Activated naive CD8-positive, alpha-beta T cell (primary cell): ENCODE results near the gene ORC3.

Source experiments
- H3K27ac Mint-ChIP-seq: one replicate; pipeline ENCODE4 v1.8.0; 2021; ENCODE audit warnings: mixed read lengths
- H3K27me3 Mint-ChIP-seq: one replicate; pipeline ENCODE4 v1.8.0; 2021; ENCODE audit warnings: mixed read lengths
- H3K36me3 Mint-ChIP-seq: one replicate; pipeline ENCODE4 v1.8.0; 2021; ENCODE audit warnings: mixed read lengths
- H3K4me1 Mint-ChIP-seq: one replicate; pipeline ENCODE4 v1.8.0; 2021; ENCODE audit warnings: low read depth, mixed read lengths
- H3K4me3 Mint-ChIP-seq: one replicate; pipeline ENCODE4 v1.8.0; 2021; ENCODE audit warnings: mild to moderate bottlenecking, mixed read lengths
- H3K9me3 Mint-ChIP-seq: one replicate; pipeline ENCODE4 v1.8.0; 2021; ENCODE audit warnings: low read depth, mixed read lengths

Gene ORC3

DNA sequence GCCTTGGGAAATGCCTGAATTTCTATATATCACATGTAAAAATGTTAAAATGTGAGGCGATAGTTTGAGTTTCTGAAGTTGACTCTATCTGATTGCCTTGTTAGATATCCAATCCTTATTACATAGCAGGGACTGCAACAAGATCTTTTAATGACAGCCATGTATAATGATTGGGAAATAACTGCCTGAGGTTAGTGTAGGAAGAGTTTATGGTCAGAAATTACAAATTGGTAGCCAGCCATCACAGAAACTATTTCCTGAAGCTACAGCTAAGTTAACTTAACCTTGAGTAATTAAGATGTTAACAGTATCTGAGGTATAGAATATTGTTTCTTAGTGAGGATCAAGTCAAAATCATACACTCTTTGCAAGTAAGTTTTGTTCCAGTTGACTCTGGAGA lies 71.1 kb downstream of the ORC3 start:
- Mint-ChIP-seq H3K36me3 (peaks cover 7% of the 10 kb centered on the region), H3K9me3 (no peaks in the 10 kb centered on the region), H3K4me3 (no peak overlapping the region), H3K27me3 (no peaks in the 10 kb centered on the region), H3K4me1 (peaks cover 10% of the 10 kb centered on the region), H3K27ac (no peak overlapping the region)

DNA sequence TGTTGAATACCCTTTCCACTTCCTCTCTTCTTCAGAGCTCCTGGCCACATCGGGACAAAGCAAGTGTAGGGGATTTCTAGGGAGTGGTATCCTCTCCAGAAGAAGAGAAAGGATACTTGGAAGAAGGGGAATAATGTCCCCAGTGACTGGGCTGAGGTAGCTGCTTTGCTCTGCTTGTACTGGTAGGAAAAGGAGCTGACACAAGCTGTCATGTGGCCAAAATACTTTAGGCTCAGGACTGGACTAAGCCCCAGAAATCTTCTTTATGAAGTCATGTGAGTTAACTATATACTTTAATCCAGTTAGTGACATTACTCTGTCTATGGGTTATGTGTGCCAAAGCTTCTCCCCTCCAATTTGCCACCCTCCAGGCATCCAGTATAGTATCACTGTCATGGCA lies 71.6 kb downstream of the ORC3 start:
- H3K36me3 Mint-ChIP-seq, result peaks cover 7% of the 10 kb centered on the region
- H3K4me1 Mint-ChIP-seq, result peaks cover 9% of the 10 kb centered on the region
- no peaks in the 10 kb centered on the region for H3K27me3 Mint-ChIP-seq
- H3K9me3 Mint-ChIP-seq, result no peaks in the 10 kb centered on the region
- no peak overlapping the region for H3K27ac Mint-ChIP-seq
- no peak overlapping the region for H3K4me3 Mint-ChIP-seq

DNA sequence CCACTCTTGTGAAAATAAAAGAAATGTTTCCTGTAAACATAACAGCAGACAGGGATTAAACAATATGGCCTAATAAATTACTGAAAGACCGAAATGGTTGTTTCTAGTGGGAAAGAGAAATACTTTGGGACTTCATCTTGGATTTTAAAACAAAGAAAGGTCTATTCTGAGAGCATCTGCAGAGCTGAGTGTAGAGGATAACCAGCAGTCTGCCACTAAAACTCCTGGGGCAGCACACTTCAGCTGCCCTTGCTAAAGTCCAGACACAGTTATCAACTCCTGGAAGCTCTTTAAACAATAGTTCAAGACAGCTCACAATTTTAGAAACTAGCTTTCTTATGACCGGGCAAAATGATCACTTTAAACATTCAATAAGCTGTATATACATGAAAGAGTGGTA lies 73.5 kb downstream of the ORC3 start:
- no peaks in the 10 kb centered on the region for H3K9me3 Mint-ChIP-seq
- no peaks in the 10 kb centered on the region for H3K4me1 Mint-ChIP-seq
- H3K36me3 Mint-ChIP-seq, result peaks cover 4% of the 10 kb centered on the region
- H3K27ac Mint-ChIP-seq, result no peak overlapping the region
- no peaks in the 10 kb centered on the region for H3K27me3 Mint-ChIP-seq
- H3K4me3 Mint-ChIP-seq, result no peak overlapping the region

DNA sequence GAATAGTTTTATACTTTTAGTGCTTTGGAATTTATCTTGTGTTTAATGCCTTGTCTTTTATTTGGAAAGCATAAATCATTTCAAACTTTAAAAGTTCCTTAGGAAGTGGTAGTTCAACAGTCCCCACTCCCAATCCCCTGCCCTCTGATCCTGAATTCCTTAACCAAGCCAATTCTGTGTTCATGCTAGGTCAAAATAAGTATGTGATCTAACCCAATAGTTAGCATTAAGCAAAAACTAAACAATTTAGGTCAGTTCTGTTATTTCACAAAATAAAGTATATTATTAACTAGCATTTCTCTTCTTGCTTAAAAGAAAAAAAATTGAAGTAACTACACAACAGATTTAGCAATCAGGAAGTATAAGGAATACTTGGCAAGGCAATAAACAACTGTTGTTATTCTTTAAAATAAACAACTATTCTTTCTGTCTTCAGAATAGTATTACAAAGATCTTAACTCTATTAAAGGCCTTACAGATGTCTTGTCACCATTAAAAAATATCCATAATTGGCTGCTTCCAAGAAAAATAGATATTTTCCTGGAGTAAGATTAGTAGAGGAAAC lies 75.1 kb downstream of the ORC3 start:
- Mint-ChIP-seq H3K4me3 (no peak overlapping the region), H3K27ac (no peak overlapping the region), H3K27me3 (no peaks in the 10 kb centered on the region), H3K4me1 (no peaks in the 10 kb centered on the region), H3K36me3 (peaks cover 2% of the 10 kb centered on the region), H3K9me3 (no peaks in the 10 kb centered on the region)

DNA sequence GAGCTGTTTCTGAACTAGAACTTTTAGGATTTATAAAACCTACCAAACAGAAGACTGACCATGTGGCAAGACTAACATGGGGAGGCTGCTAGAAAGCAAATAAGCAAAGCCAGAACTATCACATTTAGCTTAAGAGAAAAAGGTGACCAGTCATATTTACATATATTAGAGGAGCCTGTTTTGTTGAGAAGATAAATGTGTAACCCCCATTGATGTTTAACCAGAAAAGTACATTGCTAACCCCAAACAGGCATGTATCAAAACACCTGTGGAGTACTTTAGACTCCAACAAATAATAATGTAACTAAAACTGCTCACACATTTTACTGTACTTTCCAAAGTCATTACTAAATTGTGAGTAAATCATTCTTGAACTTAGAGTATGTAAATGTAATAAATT lies 77.1 kb downstream of the ORC3 start:
- H3K27me3 Mint-ChIP-seq, result no peaks in the 10 kb centered on the region
- H3K9me3 Mint-ChIP-seq, result no peaks in the 10 kb centered on the region
- H3K4me1 Mint-ChIP-seq, result peaks cover 10% of the 10 kb centered on the region
- H3K27ac Mint-ChIP-seq, result peak overlapping the region; percentile 30
- peaks cover 6% of the 10 kb centered on the region for H3K36me3 Mint-ChIP-seq
- H3K4me3 Mint-ChIP-seq, result no peak overlapping the region

DNA sequence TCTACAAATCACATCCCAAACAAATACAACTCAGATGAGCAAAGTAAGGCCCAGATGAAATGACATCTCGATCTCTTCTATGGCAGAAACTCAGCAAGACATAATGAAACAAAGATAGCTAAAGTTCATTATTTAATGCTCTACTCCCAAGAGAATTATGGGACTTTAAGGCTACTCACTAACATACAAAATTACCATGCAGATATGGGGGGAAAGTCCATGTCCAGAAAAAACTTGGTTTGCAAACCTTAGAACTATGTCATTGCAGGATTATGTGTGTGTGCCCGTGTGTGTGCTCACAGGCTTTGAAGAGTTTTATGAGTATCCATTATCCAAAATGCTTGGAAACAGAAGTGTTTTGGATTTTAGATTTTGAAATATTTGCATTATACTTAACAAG lies 78.1 kb downstream of the ORC3 start:
- Mint-ChIP-seq H3K27me3 (no peaks in the 10 kb centered on the region), H3K36me3 (peaks cover 6% of the 10 kb centered on the region), H3K9me3 (no peaks in the 10 kb centered on the region), H3K4me1 (peaks cover 10% of the 10 kb centered on the region), H3K4me3 (no peak overlapping the region), H3K27ac (no peak overlapping the region)

DNA sequence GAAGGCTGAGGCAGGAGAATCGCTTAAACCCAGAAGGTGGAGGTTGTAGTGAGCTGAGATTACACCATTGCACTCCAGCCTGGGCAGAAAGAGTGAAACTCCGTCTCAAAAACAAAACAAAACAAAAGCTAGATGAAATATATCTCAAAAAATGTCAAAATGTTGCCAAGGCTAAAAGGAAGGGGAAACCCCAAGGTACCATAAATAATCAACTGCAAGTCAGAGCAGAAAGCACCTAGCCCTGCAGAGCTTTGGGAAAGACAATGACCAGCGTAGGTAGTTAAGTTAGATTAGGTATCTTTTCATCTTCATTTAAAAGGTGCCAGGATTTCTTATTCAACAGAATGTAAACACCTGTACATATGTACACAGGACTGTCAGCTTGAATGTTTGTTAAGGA lies 79.1 kb downstream of the ORC3 start:
- H3K27ac Mint-ChIP-seq, result no peak overlapping the region
- peaks cover 10% of the 10 kb centered on the region for H3K4me1 Mint-ChIP-seq

DNA sequence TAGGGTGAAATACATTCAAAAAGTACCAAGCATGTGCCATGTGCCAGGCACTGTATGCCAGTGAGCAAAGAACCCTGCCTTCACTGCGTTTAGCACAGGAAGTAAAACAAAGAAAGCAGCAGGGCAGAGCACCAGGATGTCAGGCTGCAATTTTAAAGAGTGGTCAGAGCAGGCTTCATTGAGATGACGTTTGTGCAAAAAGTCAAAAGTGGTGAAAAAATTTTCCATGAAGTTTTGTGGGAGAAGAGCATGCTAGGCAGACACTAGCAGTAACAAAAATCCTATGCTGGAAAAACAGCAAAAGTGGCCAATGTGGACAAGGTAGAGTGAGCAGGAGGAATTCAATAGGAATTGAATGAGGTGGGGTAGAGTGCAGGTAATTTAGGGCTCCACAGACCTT lies 80.8 kb downstream of the ORC3 start:
- Mint-ChIP-seq H3K9me3 (no peaks in the 10 kb centered on the region), H3K4me1 (peaks cover 10% of the 10 kb centered on the region), H3K27me3 (no peaks in the 10 kb centered on the region), H3K4me3 (no peak overlapping the region), H3K36me3 (peaks cover 8% of the 10 kb centered on the region), H3K27ac (peak overlapping the region; percentile 43)

More for the DNA sequence above, 79.1 kb downstream of the ORC3 start:
- Mint-ChIP-seq H3K27me3 (no peaks in the 10 kb centered on the region), H3K9me3 (no peaks in the 10 kb centered on the region), H3K36me3 (peaks cover 6% of the 10 kb centered on the region), H3K4me3 (no peak overlapping the region)

DNA sequence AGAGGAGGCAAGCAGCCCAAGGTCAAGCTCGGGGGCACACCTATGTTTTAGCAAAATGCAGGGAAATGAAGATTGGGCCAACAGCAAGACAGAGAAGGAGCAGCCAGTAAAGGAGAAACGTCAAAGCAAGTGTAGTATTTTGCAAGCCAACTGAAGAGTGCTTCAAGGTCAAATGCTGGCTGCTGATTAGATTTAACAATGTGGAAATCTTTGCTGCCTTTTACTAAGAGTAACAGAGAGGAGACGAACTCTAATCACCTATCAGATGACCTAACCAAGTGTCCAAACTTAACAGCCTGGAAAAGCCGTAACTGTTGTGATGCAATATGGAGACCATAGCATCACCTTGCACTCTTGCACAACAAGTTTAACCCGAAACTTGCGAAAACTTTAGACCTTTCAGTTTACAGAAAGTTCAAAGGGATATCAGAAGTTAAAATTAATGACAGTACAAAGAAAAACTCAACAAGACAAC lies 81.7 kb downstream of the ORC3 start:
- H3K36me3 Mint-ChIP-seq, result peaks cover 10% of the 10 kb centered on the region
- H3K4me3 Mint-ChIP-seq, result no peak overlapping the region
- H3K4me1 Mint-ChIP-seq, result peaks cover 10% of the 10 kb centered on the region
- no peaks in the 10 kb centered on the region for H3K27me3 Mint-ChIP-seq
- H3K9me3 Mint-ChIP-seq, result no peaks in the 10 kb centered on the region
- H3K27ac Mint-ChIP-seq, result peak overlapping the region; percentile 16

DNA sequence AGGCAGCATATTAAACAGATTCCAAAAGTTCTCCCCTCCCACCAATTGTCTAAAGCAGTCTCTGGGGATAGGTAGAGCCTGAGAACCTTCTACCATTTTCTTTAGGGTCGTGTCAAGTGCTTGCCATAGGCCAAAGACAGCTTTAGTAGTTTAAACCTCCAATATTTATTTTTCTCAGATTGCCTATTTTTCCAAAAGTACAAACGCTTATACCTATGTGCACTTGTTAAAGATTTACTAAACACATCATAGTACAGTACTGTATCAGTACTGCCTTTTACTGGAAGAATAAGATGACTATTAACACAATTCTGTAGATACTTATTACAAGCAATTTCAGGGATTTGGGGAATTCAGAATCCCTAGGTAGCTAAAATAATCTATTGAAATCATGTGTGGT lies 82.7 kb downstream of the ORC3 start:
- H3K27me3 Mint-ChIP-seq, result no peaks in the 10 kb centered on the region
- H3K9me3 Mint-ChIP-seq, result no peaks in the 10 kb centered on the region
- no peak overlapping the region for H3K4me3 Mint-ChIP-seq
- H3K27ac Mint-ChIP-seq, result peak overlapping the region; percentile 23
- H3K4me1 Mint-ChIP-seq, result peaks cover 13% of the 10 kb centered on the region
- peaks cover 13% of the 10 kb centered on the region for H3K36me3 Mint-ChIP-seq

DNA sequence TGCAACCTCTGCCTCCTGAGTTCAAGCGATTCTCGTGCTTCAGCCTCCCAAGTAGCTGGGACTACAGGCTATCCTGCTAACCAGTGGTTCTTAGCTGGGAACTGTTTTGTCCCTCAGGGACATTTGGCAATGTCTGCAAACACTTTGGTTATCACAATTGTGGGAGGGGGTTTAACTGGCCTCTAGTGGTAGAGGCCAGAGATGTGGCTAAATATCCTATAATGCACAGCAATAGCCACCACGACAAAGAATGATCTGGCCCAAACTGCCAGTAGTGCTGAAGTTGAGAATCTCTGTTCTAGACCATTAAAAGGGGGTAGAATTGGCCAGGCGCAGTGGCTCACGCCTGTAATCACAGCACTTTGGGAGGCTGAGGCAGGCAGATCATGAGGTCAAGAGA lies 83.3 kb downstream of the ORC3 start:
- Mint-ChIP-seq H3K4me3 (no peak overlapping the region), H3K36me3 (peaks cover 14% of the 10 kb centered on the region), H3K27me3 (no peaks in the 10 kb centered on the region), H3K4me1 (peaks cover 17% of the 10 kb centered on the region), H3K9me3 (no peaks in the 10 kb centered on the region), H3K27ac (peak overlapping the region; percentile 22)

DNA sequence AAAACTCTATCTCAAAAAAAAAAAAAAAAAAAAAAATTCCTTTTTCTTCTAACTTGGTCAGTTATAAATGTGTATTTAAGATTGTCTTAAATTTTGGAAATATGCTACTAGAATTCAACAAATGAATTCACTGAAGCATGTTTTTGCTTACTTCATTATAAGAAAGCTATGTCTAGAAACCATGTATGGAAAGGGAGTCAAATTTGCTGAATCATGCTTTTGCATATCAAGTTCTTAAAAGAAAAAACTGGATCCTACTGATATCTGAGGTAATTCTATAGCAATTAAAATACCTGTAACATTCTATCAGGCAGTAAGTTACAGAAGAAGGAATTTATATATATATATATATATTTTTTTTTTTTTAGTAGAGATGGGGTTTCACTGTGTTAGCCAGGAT lies 84.4 kb downstream of the ORC3 start:
- H3K27me3 Mint-ChIP-seq, result no peaks in the 10 kb centered on the region
- no peaks in the 10 kb centered on the region for H3K9me3 Mint-ChIP-seq
- H3K36me3 Mint-ChIP-seq, result peaks cover 14% of the 10 kb centered on the region
- no peak overlapping the region for H3K4me3 Mint-ChIP-seq
- H3K4me1 Mint-ChIP-seq, result peaks cover 17% of the 10 kb centered on the region
- no peak overlapping the region for H3K27ac Mint-ChIP-seq

DNA sequence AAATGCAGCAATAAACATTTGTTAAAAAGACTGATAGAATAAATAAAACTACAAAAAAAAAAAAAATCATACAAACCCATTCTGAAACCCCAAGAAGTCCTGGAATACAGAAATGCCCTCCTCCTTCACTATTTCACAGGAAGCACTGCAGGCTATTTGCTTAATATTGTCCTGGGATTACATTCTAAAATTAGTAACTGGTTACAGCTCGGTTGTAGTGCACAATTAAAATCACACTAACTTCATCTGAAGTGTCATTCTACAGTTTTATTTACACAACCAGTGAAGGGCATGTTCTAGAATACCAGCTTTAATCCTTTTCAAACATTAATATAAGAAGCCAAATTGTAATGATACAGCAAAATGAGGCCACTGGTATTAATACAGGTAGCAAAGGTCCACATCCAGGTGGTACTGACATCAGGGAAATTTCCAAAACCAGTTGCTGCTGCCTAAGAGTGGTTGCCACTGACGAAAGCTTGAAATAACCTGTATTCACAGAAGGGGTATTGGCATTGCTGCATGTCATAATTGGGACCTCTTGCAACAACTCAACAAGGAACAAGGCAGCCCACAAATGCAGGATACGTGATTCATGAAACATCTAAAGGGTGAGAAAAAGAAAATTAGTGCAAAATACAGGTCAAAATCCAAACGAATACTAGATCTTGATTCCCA lies 85.2 kb downstream of the ORC3 start:
- H3K27ac Mint-ChIP-seq, result no peak overlapping the region
- no peaks in the 10 kb centered on the region for H3K27me3 Mint-ChIP-seq
- H3K36me3 Mint-ChIP-seq, result peaks cover 14% of the 10 kb centered on the region
- H3K4me3 Mint-ChIP-seq, result no peak overlapping the region
- H3K9me3 Mint-ChIP-seq, result no peaks in the 10 kb centered on the region
- H3K4me1 Mint-ChIP-seq, result peaks cover 17% of the 10 kb centered on the region

DNA sequence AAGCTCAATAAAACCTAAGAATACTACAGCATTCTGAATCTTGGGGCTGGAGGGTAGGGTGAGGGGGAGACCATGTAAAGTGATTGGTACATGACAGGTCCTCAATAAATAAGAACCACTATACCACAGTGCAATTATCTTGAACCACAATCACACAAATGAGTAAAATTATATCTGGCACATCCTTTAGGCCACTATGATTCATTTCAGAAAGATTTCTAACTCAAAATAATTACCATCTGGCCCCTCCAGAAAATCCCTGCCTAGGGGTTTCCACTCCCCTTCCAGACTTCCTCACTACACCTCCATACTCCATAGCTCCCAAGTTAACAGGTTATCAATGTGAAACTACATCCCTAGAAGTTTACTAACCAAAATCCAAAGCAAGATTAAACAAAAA lies 92.4 kb downstream of the ORC3 start:
- no peaks in the 10 kb centered on the region for H3K9me3 Mint-ChIP-seq
- H3K36me3 Mint-ChIP-seq, result peaks cover 11% of the 10 kb centered on the region
- peaks cover 62% of the 10 kb centered on the region for H3K4me1 Mint-ChIP-seq
- no peaks in the 10 kb centered on the region for H3K27me3 Mint-ChIP-seq
- H3K27ac Mint-ChIP-seq, result peak overlapping the region; percentile 78
- H3K4me3 Mint-ChIP-seq, result no peak overlapping the region

DNA sequence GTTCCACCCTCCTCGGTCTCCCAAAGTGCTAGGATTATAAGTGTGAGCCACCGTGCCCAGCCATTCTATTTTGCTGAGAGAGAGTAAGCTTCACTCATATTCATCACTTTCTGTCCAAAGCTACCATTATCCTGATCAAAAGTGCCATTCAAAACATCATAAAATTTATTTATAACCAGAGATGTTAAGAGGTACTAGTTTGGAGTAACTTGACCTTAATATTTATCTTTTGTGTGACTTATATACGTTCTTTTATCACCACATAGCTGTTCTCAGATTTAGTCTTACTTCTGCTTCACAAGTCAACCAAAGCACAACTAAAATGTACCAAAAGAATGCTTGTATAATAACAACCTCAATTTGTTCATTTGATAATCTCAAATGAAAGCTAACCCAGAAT lies 94.0 kb downstream of the ORC3 start:
- Mint-ChIP-seq H3K27ac (no peak overlapping the region), H3K4me1 (peaks cover 61% of the 10 kb centered on the region), H3K9me3 (no peaks in the 10 kb centered on the region), H3K27me3 (no peaks in the 10 kb centered on the region), H3K4me3 (no peak overlapping the region), H3K36me3 (peaks cover 5% of the 10 kb centered on the region)
